Measurements from ENCODE around the gene ATF6B. TPM values are rescaled to one million over a fixed set of nuclear protein-coding genes. Genes with fewer than 3 reads are reported as not detected.

The ATF6B gene
- total RNA-seq (100 to 1,000 TPM in 2 of 5 donors, 10 to 100 TPM in 3; 22.8 to 718 (median 73.3) TPM), polyA plus RNA-seq (10 to 100 TPM; 20.9 to 48.1 (median 24.4) TPM)
- long read RNA-seq, donor 1, partial matches to known transcripts = 18 of 27 reads
- long read RNA-seq, donor 1, other reads (novel, unspliced or antisense) = 0 of 27 reads
- long read RNA-seq, donor 2, transcript ATF6B-216 (8 exons, 1,176 nt) = minor isoform, 6 of 43 reads
- long read RNA-seq, donor 2, transcript ATF6B-210 (18 exons, 2,620 nt) = major isoform, 7 of 43 reads
- long read RNA-seq, donor 2, partial matches to known transcripts = 27 of 43 reads
- long read RNA-seq, donor 2, other reads (novel, unspliced or antisense) = 0 of 43 reads
- long read RNA-seq, donor 3, partial matches to known transcripts = 0 of 4 reads
- long read RNA-seq, donor 3, other reads (novel, unspliced or antisense) = 0 of 4 reads
- long read RNA-seq, donor 4, partial matches to known transcripts = 0 of 2 reads
- long read RNA-seq, donor 4, other reads (novel, unspliced or antisense) = 0 of 2 reads
- long read RNA-seq, donor 5, transcript ATF6B-212 (5 exons, 564 nt) = major isoform, 8 of 34 reads
- long read RNA-seq, donor 5, transcript ATF6B-216 (8 exons, 1,176 nt) = minor isoform, 6 of 34 reads
- long read RNA-seq, donor 5, partial matches to known transcripts = 16 of 34 reads
- long read RNA-seq, donor 5, other reads (novel, unspliced or antisense) = 0 of 34 reads
- long read RNA-seq, donor 6, transcript ATF6B-210 (18 exons, 2,620 nt) = minor isoform, 14 of 100 reads
- long read RNA-seq, donor 6, transcript ATF6B-216 (8 exons, 1,176 nt) = major isoform, 21 of 100 reads
- long read RNA-seq, donor 6, transcript ATF6B-212 (5 exons, 564 nt) = minor isoform, 5 of 100 reads
- long read RNA-seq, donor 6, partial matches to known transcripts = 51 of 100 reads
- long read RNA-seq, donor 6, other reads (novel, unspliced or antisense) = 0 of 100 reads
- long read RNA-seq, donor 7, transcript ATF6B-212 (5 exons, 564 nt) = minor isoform, 7 of 27 reads
- long read RNA-seq, donor 7, transcript ATF6B-216 (8 exons, 1,176 nt) = major isoform, 11 of 27 reads
- long read RNA-seq, donor 7, partial matches to known transcripts = 6 of 27 reads
- long read RNA-seq, donor 7, other reads (novel, unspliced or antisense) = 0 of 27 reads
- long read RNA-seq, donor 8, transcript ATF6B-216 (8 exons, 1,176 nt) = major isoform, 10 of 32 reads
- long read RNA-seq, donor 8, partial matches to known transcripts = 16 of 32 reads
- long read RNA-seq, donor 8, other reads (novel, unspliced or antisense) = 0 of 32 reads
- long read RNA-seq, donor 9, transcript ATF6B-216 (8 exons, 1,176 nt) = major isoform, 6 of 27 reads
- long read RNA-seq, donor 9, partial matches to known transcripts = 13 of 27 reads
- long read RNA-seq, donor 9, other reads (novel, unspliced or antisense) = 0 of 27 reads
- long read RNA-seq, donor 10, partial matches to known transcripts = 0 of 8 reads
- long read RNA-seq, donor 10, other reads (novel, unspliced or antisense) = 0 of 8 reads

DNA sequence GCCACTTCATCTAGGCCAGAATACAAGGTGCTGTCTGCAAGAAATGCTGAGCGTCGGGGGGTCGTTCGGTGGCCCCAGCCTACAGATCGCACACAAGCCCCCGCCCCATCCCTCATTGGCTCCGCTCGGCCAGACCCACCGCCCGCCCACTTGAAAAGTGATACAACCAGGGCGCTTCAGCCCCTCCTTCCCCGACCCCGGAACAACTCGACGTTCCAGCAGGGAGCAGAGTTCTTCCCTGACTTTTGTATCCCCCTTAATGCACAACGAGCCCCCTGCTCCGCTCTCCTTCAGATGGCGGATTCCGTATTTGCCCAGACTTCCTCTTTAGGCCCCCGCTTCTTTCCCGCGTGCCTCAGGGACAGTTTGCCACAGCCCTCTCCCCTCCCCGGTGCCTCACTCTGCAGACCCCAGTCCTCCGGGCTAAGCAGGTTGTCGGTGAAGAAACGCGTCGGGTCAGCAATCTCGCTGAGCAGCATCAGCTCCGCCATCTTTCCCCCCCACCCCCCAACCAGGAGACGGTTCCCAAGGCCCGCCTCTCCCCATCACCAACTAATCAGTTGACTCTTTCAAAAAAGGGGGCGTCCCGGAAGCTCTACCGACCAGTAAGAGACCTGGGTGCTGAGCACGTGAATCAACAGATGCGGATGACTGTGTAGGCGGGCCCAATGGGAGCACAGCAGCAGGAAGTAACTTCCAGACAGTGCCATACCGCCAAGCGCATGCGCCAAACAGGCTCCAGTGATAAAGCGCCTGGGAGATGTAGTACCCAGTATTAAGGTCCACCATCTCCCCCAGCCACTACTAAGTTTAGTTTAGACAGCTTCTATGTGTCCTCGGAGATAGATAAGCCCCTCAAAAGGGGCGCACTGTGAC lies at the start of gene ATF6B:
TSS of gene ATF6B (minus strand) at position 530 of the 876 bp plus-strand sequence. CDS start at position 491, 39 bp downstream.
- intact Hi-C loops (cut with DNase I; ENCODE audit: low total_unique reads) = no loop called here

DNA sequence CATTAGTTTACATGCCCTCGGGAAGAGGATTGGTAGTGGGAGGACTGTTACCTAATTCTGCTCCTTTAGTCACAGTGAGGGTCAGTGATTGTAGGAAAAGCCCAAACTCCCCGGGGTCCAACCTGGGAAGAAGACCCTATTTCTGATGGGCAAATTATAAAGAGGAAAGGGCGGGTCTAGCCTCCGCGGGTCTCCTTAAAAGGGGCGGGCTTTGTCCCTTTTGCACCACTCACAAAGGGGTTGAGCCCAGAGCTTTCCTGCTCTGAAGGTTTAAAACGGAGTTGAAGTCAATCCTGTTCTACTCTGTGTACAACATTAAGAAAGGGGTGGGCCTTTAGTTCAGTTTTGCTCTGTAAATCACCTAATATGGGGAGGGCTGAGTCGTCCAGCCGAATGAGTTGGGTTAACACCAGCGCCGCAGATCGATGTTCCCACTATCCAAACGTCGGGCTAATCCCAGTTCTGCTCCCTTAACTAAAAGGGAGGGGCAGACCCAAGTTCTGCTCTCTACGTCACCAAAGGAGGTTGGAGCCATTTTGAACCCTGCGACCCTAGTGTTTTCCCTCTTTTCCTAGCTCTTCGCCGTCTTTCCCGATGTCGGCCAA lies 49.2 kb upstream of the ATF6B start:
- Histone ChIP-seq H3K4me1 (peaks cover 58 to 87% (median 70%) of the 10 kb centered on the region in 4 donors), H3K27ac (peak overlapping the region; percentile 91 to 100 (median 92)), H3K36me3 (peaks cover 20 to 27% (median 26%) of the 10 kb centered on the region in 4 donors), H3K27me3 (no peaks in the 10 kb centered on the region), H3K9me3 (no peaks in the 10 kb centered on the region), H3K4me3 (peak overlapping the region; percentile 86 to 98 (median 88))
- no peak for DNase-seq
- WGBS, 5 donors = 0 to 1% (median 0%) methylated on average over 20 of the region's 20 CpGs
- no peak for TF ChIP-seq POLR2A (IDR thresholded peaks at IDR 0.05)
- TF ChIP-seq EP300 (IDR thresholded peaks at IDR 0.05) = peak; percentile 16
- TF ChIP-seq POLR2AphosphoS5 (IDR thresholded peaks at IDR 0.05) = peak in 2 of 3 donors; percentile 2 to 69
- TF ChIP-seq, protein P1, sequence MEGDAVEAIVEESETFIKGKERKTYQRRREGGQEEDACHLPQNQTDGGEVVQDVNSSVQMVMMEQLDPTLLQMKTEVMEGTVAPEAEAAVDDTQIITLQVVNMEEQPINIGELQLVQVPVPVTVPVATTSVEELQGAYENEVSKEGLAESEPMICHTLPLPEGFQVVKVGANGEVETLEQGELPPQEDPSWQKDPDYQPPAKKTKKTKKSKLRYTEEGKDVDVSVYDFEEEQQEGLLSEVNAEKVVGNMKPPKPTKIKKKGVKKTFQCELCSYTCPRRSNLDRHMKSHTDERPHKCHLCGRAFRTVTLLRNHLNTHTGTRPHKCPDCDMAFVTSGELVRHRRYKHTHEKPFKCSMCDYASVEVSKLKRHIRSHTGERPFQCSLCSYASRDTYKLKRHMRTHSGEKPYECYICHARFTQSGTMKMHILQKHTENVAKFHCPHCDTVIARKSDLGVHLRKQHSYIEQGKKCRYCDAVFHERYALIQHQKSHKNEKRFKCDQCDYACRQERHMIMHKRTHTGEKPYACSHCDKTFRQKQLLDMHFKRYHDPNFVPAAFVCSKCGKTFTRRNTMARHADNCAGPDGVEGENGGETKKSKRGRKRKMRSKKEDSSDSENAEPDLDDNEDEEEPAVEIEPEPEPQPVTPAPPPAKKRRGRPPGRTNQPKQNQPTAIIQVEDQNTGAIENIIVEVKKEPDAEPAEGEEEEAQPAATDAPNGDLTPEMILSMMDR (IDR thresholded peaks at IDR 0.05) = no peak
- intact Hi-C loops (cut with DNase I; ENCODE audit: low total_unique reads) = no loop called here

More for the DNA sequence above, at the start of gene ATF6B:
- TF ChIP-seq EP300 (IDR thresholded peaks at IDR 0.05) (no peak), POLR2AphosphoS5 (IDR thresholded peaks at IDR 0.05) (peak; percentile 52 to 81 (median 64)), POLR2A (IDR thresholded peaks at IDR 0.05) (no peak)
- TF ChIP-seq, protein P1 (IDR thresholded peaks at IDR 0.05) = no peak
- Histone ChIP-seq H3K27ac (peak within 1 kb of the TSS; percentile 85 to 95 (median 92)), H3K9me3 (no peaks in the 10 kb centered on the region), H3K27me3 (no peaks in the 10 kb centered on the region), H3K4me1 (peaks cover 26 to 63% (median 47%) of the 10 kb centered on the region in 4 donors), H3K36me3 (peaks cover 19 to 40% (median 36%) of the 10 kb centered on the region in 4 donors), H3K4me3 (peak within 1 kb of the TSS; percentile 86 to 99 (median 92))
- peak; percentile 98 to 100 for DNase-seq
- 0% methylated on average over 25 to 44 of the region's 44 CpGs for WGBS, 5 donors

DNA sequence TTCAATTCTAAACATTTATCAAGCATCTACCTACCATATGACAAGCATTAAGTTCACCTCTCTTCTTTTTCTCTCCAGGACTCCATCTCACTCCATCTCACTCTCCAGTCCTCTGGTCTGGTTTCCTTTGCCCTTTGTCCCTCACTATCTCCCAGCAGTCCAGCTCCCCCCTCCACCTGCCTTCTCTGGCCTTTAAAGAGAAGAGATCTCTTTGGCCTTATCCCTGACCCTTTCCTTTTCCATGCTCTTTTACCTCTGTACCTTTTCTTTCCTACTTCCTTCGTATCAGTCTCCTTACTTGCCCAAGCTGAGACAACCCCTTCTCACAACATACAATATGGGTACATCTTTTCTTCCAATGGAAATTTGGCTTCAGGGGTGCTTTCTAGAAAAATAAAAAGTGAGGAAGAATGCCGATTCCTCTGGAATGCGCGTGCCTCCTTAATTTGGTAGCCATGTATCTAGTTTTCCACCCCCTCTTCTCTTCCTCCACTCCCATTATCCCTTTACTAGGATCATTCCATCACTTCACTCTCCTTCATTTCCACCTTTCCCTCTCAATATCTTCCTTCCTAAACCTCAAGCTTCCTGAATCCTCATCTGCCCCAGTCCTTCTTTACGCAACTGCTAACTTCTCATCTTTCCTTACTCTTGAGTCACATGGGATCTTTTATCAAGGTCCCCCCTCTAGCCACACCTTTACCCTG lies 48.6 kb upstream of the ATF6B start:
- H3K4me3 ChIP-seq = peak overlapping the region; percentile 86 to 98 (median 88)
- DNase-seq = no peak
- TF ChIP-seq POLR2AphosphoS5 (IDR thresholded peaks at IDR 0.05) = peak; percentile 8 to 29 (median 24)
- no peak for TF ChIP-seq POLR2A (IDR thresholded peaks at IDR 0.05)
- no peaks in the 10 kb centered on the region for H3K9me3 ChIP-seq
- H3K27ac ChIP-seq = peak overlapping the region; percentile 91 to 100 (median 92)
- intact Hi-C loops (cut with DNase I; ENCODE audit: low total_unique reads) = no loop called here
- H3K36me3 ChIP-seq = peaks cover 18 to 21% (median 20%) of the 10 kb centered on the region in 4 donors
- H3K27me3 ChIP-seq = no peaks in the 10 kb centered on the region
- WGBS, 5 donors = 16 to 32% (median 18%) methylated on average over 5 of the region's 5 CpGs
- H3K4me1 ChIP-seq = peaks cover 51 to 81% (median 64%) of the 10 kb centered on the region in 4 donors

Measured in stomach (tissue), 19 donors.